GM23338 (cell line): ENCODE data around the gene SIRPB2. TPM values are rescaled to one million over a fixed set of nuclear protein-coding genes. Genes with fewer than 3 reads are reported as not detected.

Experiments
- ATAC-seq: fragments of 200-7000 bp; cut with Tn5 transposase; 3 replicates; pipeline ENCODE4 v1.9.1; 2020
- DNase-seq: peaks from one replicate; pipeline ENCODE4 v3.0.0-alpha.2; 2015; ENCODE audit warnings: low spot score
- H2AFZ ChIP-seq: fragments of 200-600 bp; sonication (generic); 2 replicates; pipeline ENCODE4 v1.8.0; 2016; ENCODE audit warnings: antibody characterized with exemption, mild to moderate bottlenecking, moderate library complexity
- H3F3A ChIP-seq: fragments of 200-600 bp; sonication (generic); replicated peaks from 2 replicates; pipeline ENCODE4 v1.8.0; 2017; ENCODE audit warnings: antibody characterized with exemption, mixed run types, low read depth
- H3K27ac ChIP-seq: fragments of 200-600 bp; sonication (generic); 2 replicates; pipeline ENCODE4 v1.6.1; 2016; ENCODE audit warnings: low read depth
- H3K27me3 ChIP-seq: fragments of 200-600 bp; sonication (generic); 2 replicates; pipeline ENCODE4 v1.8.0; 2016; ENCODE audit warnings: mild to moderate bottlenecking, mixed run types, moderate library complexity; ENCODE audit not compliant: insufficient read depth
- H3K36me3 ChIP-seq: fragments of 200-600 bp; sonication (generic); 2 replicates; pipeline ENCODE4 v1.8.0; 2016; ENCODE audit warnings: mild to moderate bottlenecking; ENCODE audit not compliant: insufficient read depth
- H3K4me1 ChIP-seq: fragments of 200-600 bp; sonication (generic); 2 replicates; pipeline ENCODE4 v1.8.0; 2016; ENCODE audit warnings: mild to moderate bottlenecking, moderate library complexity; ENCODE audit not compliant: insufficient read depth
- H3K4me2 ChIP-seq: fragments of 200-600 bp; sonication (generic); 2 replicates; pipeline ENCODE4 v1.7.1; 2017; ENCODE audit warnings: mixed run types
- H3K4me3 ChIP-seq: fragments of 200-600 bp; sonication (generic); 2 replicates; pipeline ENCODE4 v1.6.1; 2016; ENCODE audit warnings: mixed run types
- H3K79me2 ChIP-seq: fragments of 200-600 bp; sonication (generic); replicated peaks from 2 replicates; pipeline ENCODE4 v1.8.0; 2017; ENCODE audit warnings: mild to moderate bottlenecking; ENCODE audit not compliant: insufficient read depth
- H3K9me2 ChIP-seq: fragments of 200-600 bp; sonication (generic); 2 replicates; pipeline ENCODE4 v1.8.0; 2017; ENCODE audit not compliant: insufficient read depth
- H4K20me1 ChIP-seq: fragments of 200-600 bp; sonication (generic); replicated peaks from 2 replicates; pipeline ENCODE4 v1.8.0; 2017; ENCODE audit warnings: mild to moderate bottlenecking; ENCODE audit not compliant: insufficient read depth
- H3K27ac Mint-ChIP-seq: 2 replicates; pipeline ENCODE4 v1.8.0; 2020; ENCODE audit warnings: inconsistent platforms, mild to moderate bottlenecking, moderate library complexity, mixed read lengths
- H3K27me3 Mint-ChIP-seq: 3 replicates; pipeline ENCODE4 v1.8.0; 2022; ENCODE audit warnings: low read depth, mild to moderate bottlenecking, moderate library complexity, mixed read lengths, inconsistent platforms; ENCODE audit not compliant: insufficient read depth, poor library complexity
- H3K36me3 Mint-ChIP-seq: 3 replicates; pipeline ENCODE4 v1.8.0; 2021; ENCODE audit warnings: low read depth, mild to moderate bottlenecking, inconsistent platforms, moderate library complexity, mixed read lengths
- H3K4me1 Mint-ChIP-seq: 3 replicates; pipeline ENCODE4 v1.8.0; 2020; ENCODE audit warnings: mild to moderate bottlenecking, inconsistent platforms, mixed read lengths
- H3K4me3 Mint-ChIP-seq: 3 replicates; pipeline ENCODE4 v1.8.0; 2021; ENCODE audit warnings: moderate library complexity, mild to moderate bottlenecking, inconsistent platforms, mixed read lengths
- H3K9me3 Mint-ChIP-seq: 3 replicates; pipeline ENCODE4 v1.8.0; 2020; ENCODE audit warnings: moderate library complexity, mild to moderate bottlenecking, inconsistent platforms, mixed read lengths
- EZH2 ChIP-seq: fragments of 200-600 bp; sonication (generic); IDR thresholded peaks from one replicate; pipeline ENCODE4 v1.8.0; 2017; ENCODE audit warnings: antibody characterized with exemption, mild to moderate bottlenecking, low read depth; ENCODE audit not compliant: unreplicated experiment
- EZH2phosphoT487 ChIP-seq: fragments of 200-600 bp; sonication (generic); IDR thresholded peaks from one replicate; pipeline ENCODE4 v1.8.1; 2018; ENCODE audit warnings: antibody characterized with exemption; ENCODE audit not compliant: unreplicated experiment
- JUNB ChIP-seq: IDR thresholded peaks from one replicate; pipeline ENCODE4 v1.6.1; 2016; ENCODE audit warnings: antibody characterized with exemption; ENCODE audit not compliant: unreplicated experiment
- NANOG ChIP-seq: IDR thresholded peaks from 2 replicates; pipeline ENCODE4 v1.6.1; 2016; ENCODE audit warnings: antibody characterized with exemption, borderline replicate concordance
- POLR2AphosphoS5 ChIP-seq: IDR thresholded peaks from 2 replicates; pipeline ENCODE4 v1.6.1; 2016; ENCODE audit warnings: antibody characterized with exemption, low read depth
- STAT1 ChIP-seq: IDR thresholded peaks from one replicate; pipeline ENCODE4 v1.6.1; 2016; ENCODE audit warnings: antibody characterized with exemption; ENCODE audit not compliant: unreplicated experiment
- ZNF114 ChIP-seq: fragments of 250-450 bp; sonication (Bioruptor Pico); IDR thresholded peaks from 2 replicates; pipeline ENCODE4 v1.5.0; 2020; ENCODE audit warnings: mild to moderate bottlenecking, moderate library complexity
- ZNF331 ChIP-seq: fragments of 250-450 bp; sonication (Bioruptor Pico); IDR thresholded peaks from 2 replicates; pipeline ENCODE4 v1.5.0; 2020; ENCODE audit warnings: low read depth, mild to moderate bottlenecking, moderate library complexity
- polyA plus RNA-seq: library from polyadenylated mRNA; unstranded; fragments of >200 nt; fragmentation: Nextera tagmentation; extraction: Ambion mirVana; gene quantifications from 2 replicates; pipeline ENCODE4 v1.2.1, GENCODE V29; 2016
- total RNA-seq: library from RNA; depleted of rRNA; stranded (reverse); fragments of >200 nt; shearing (Covaris generic); gene quantifications from 2 replicates; pipeline ENCODE4 v1.2.3, GENCODE V29; 2014
- TF ChIP-seq, protein P1 (sequence below): IDR thresholded peaks from 2 replicates; pipeline ENCODE4 v1.6.1; 2016; ENCODE audit warnings: antibody characterized with exemption
- TF ChIP-seq, protein P2 (sequence below): fragments of 250-450 bp; sonication (Bioruptor Pico); IDR thresholded peaks from 2 replicates; pipeline ENCODE4 v1.5.0; 2020; ENCODE audit warnings: mild to moderate bottlenecking, moderate library complexity
- TF ChIP-seq, protein P3 (sequence below): IDR thresholded peaks from one replicate; pipeline ENCODE4 v1.6.1; 2018; ENCODE audit warnings: antibody characterized with exemption; ENCODE audit not compliant: unreplicated experiment
- TF ChIP-seq, protein P4 (sequence below), 2 experiments: fragments of 200-600 bp in 1 of 2; sonication (generic) in 1 of 2; conservative IDR thresholded peaks; 2 replicates each; pipeline versions ENCODE4 v1.5.1 to v1.6.1; 2016 to 2017; ENCODE audit warnings: antibody characterized with exemption in 2 of 2, low read depth in 2 of 2, mild to moderate bottlenecking in 2 of 2, moderate library complexity in 1 of 2

The SIRPB2 gene
- total and polyA plus RNA-seq, 2 experiments from 2014 or later = 0.29 TPM; not detected in 1

DNA sequence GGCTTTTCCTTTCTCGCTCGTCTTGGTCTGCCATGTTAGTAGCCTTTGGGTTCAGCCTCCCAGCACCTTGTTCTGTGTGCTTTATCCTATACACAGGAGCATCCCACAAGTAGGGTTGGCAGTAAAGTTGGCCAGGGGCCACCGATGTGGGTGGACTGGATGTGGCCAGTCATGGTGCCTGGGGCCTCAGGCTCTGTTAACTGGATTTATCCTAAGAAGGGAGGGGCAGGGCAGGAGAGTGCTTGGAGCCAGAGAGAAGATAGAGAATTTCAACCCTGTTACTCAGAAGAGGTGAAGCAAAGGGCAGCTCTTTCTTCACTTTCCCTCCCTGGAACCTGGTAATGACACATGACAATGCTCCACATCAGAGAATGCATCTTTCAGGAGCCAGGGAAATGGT lies 14.1 kb upstream of the SIRPB2 start:
- no peak overlapping the region for H3K27ac ChIP-seq
- DNase-seq (no peak), ATAC-seq (no peak)
- no peaks in the 10 kb centered on the region for H3K9me2 ChIP-seq
- H3K4me1 ChIP-seq = no peaks in the 10 kb centered on the region
- no peaks in the 10 kb centered on the region for H3K27me3 ChIP-seq
- no peak overlapping the region for H3K4me2 ChIP-seq
- no peak overlapping the region for H3K27ac Mint-ChIP-seq
- TF ChIP-seq STAT1 = no peak
- TF ChIP-seq, protein P1, sequence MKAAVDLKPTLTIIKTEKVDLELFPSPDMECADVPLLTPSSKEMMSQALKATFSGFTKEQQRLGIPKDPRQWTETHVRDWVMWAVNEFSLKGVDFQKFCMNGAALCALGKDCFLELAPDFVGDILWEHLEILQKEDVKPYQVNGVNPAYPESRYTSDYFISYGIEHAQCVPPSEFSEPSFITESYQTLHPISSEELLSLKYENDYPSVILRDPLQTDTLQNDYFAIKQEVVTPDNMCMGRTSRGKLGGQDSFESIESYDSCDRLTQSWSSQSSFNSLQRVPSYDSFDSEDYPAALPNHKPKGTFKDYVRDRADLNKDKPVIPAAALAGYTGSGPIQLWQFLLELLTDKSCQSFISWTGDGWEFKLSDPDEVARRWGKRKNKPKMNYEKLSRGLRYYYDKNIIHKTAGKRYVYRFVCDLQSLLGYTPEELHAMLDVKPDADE = no peak
- TF ChIP-seq POLR2AphosphoS5 = no peak
- TF ChIP-seq, protein P2, sequence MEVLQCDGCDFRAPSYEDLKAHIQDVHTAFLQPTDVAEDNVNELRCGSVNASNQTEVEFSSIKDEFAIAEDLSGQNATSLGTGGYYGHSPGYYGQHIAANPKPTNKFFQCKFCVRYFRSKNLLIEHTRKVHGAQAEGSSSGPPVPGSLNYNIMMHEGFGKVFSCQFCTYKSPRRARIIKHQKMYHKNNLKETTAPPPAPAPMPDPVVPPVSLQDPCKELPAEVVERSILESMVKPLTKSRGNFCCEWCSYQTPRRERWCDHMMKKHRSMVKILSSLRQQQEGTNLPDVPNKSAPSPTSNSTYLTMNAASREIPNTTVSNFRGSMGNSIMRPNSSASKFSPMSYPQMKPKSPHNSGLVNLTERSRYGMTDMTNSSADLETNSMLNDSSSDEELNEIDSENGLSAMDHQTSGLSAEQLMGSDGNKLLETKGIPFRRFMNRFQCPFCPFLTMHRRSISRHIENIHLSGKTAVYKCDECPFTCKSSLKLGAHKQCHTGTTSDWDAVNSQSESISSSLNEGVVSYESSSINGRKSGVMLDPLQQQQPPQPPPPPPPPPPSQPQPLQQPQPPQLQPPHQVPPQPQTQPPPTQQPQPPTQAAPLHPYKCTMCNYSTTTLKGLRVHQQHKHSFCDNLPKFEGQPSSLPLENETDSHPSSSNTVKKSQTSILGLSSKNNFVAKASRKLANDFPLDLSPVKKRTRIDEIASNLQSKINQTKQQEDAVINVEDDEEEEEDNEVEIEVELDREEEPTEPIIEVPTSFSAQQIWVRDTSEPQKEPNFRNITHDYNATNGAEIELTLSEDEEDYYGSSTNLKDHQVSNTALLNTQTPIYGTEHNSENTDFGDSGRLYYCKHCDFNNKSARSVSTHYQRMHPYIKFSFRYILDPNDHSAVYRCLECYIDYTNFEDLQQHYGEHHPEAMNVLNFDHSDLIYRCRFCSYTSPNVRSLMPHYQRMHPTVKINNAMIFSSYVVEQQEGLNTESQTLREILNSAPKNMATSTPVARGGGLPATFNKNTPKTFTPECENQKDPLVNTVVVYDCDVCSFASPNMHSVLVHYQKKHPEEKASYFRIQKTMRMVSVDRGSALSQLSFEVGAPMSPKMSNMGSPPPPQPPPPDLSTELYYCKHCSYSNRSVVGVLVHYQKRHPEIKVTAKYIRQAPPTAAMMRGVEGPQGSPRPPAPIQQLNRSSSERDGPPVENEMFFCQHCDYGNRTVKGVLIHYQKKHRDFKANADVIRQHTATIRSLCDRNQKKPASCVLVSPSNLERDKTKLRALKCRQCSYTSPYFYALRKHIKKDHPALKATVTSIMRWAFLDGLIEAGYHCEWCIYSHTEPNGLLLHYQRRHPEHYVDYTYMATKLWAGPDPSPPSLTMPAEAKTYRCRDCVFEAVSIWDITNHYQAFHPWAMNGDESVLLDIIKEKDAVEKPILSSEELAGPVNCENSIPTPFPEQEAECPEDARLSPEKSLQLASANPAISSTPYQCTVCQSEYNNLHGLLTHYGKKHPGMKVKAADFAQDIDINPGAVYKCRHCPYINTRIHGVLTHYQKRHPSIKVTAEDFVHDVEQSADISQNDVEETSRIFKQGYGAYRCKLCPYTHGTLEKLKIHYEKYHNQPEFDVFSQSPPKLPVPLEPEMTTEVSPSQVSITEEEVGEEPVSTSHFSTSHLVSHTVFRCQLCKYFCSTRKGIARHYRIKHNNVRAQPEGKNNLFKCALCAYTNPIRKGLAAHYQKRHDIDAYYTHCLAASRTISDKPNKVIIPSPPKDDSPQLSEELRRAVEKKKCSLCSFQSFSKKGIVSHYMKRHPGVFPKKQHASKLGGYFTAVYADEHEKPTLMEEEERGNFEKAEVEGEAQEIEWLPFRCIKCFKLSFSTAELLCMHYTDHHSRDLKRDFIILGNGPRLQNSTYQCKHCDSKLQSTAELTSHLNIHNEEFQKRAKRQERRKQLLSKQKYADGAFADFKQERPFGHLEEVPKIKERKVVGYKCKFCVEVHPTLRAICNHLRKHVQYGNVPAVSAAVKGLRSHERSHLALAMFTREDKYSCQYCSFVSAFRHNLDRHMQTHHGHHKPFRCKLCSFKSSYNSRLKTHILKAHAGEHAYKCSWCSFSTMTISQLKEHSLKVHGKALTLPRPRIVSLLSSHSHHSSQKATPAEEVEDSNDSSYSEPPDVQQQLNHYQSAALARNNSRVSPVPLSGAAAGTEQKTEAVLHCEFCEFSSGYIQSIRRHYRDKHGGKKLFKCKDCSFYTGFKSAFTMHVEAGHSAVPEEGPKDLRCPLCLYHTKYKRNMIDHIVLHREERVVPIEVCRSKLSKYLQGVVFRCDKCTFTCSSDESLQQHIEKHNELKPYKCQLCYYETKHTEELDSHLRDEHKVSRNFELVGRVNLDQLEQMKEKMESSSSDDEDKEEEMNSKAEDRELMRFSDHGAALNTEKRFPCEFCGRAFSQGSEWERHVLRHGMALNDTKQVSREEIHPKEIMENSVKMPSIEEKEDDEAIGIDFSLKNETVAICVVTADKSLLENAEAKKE = no peak
- no peak for TF ChIP-seq EZH2
- TF ChIP-seq, protein P3, sequence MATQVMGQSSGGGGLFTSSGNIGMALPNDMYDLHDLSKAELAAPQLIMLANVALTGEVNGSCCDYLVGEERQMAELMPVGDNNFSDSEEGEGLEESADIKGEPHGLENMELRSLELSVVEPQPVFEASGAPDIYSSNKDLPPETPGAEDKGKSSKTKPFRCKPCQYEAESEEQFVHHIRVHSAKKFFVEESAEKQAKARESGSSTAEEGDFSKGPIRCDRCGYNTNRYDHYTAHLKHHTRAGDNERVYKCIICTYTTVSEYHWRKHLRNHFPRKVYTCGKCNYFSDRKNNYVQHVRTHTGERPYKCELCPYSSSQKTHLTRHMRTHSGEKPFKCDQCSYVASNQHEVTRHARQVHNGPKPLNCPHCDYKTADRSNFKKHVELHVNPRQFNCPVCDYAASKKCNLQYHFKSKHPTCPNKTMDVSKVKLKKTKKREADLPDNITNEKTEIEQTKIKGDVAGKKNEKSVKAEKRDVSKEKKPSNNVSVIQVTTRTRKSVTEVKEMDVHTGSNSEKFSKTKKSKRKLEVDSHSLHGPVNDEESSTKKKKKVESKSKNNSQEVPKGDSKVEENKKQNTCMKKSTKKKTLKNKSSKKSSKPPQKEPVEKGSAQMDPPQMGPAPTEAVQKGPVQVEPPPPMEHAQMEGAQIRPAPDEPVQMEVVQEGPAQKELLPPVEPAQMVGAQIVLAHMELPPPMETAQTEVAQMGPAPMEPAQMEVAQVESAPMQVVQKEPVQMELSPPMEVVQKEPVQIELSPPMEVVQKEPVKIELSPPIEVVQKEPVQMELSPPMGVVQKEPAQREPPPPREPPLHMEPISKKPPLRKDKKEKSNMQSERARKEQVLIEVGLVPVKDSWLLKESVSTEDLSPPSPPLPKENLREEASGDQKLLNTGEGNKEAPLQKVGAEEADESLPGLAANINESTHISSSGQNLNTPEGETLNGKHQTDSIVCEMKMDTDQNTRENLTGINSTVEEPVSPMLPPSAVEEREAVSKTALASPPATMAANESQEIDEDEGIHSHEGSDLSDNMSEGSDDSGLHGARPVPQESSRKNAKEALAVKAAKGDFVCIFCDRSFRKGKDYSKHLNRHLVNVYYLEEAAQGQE = no peak
- TF ChIP-seq, protein P4, sequence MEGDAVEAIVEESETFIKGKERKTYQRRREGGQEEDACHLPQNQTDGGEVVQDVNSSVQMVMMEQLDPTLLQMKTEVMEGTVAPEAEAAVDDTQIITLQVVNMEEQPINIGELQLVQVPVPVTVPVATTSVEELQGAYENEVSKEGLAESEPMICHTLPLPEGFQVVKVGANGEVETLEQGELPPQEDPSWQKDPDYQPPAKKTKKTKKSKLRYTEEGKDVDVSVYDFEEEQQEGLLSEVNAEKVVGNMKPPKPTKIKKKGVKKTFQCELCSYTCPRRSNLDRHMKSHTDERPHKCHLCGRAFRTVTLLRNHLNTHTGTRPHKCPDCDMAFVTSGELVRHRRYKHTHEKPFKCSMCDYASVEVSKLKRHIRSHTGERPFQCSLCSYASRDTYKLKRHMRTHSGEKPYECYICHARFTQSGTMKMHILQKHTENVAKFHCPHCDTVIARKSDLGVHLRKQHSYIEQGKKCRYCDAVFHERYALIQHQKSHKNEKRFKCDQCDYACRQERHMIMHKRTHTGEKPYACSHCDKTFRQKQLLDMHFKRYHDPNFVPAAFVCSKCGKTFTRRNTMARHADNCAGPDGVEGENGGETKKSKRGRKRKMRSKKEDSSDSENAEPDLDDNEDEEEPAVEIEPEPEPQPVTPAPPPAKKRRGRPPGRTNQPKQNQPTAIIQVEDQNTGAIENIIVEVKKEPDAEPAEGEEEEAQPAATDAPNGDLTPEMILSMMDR (conservative IDR thresholded peaks at IDR 0.05; ENCODE audit: low read depth in 2 of 2) = no peak
- TF ChIP-seq NANOG = no peak
- no peak for TF ChIP-seq ZNF114 (CRISPR knock-in tag)
- TF ChIP-seq EZH2phosphoT487 = no peak
- no peak for TF ChIP-seq JUNB
- no peak for TF ChIP-seq ZNF331 (CRISPR knock-in tag)
- H3K4me3 ChIP-seq = no peak overlapping the region
- H3K4me3 Mint-ChIP-seq = no peak overlapping the region
- H2AFZ ChIP-seq = no peak overlapping the region
- H3K79me2 ChIP-seq = no peaks in the 10 kb centered on the region
- H3K36me3 Mint-ChIP-seq = peaks cover 6% of the 10 kb centered on the region
- H3K4me1 Mint-ChIP-seq = peaks cover 6% of the 10 kb centered on the region
- H3K9me3 Mint-ChIP-seq = peaks cover 13% of the 10 kb centered on the region
- no peaks in the 10 kb centered on the region for H4K20me1 ChIP-seq
- H3K36me3 ChIP-seq = no peaks in the 10 kb centered on the region
- H3F3A ChIP-seq = no peaks in the 10 kb centered on the region
- H3K27me3 Mint-ChIP-seq = peaks cover 3% of the 10 kb centered on the region
